GM19043 (cell line): ENCODE results near the gene GMDS.

Experiments
- ATAC-seq: cut with Tn5 transposase; IDR thresholded peaks from one replicate; pipeline ENCODE4 v1.9.1; 2021; ENCODE audit warnings: low read depth; ENCODE audit not compliant: unreplicated experiment

The GMDS gene

GRCh38 chr6:1615853-1616420 lies 629.5 kb downstream of the GMDS start:
- no peak for ATAC-seq

- ATAC-seq: no peak
These were observed 630.1 kb downstream of the GMDS start for GRCh38 chr6:1615151-1615852.

GRCh38 chr6:1614448-1615150 lies 630.8 kb downstream of the GMDS start:
- no peak for ATAC-seq

- ATAC-seq: no peak
These were observed 631.5 kb downstream of the GMDS start for GRCh38 chr6:1613688-1614447.

- ATAC-seq: no peak
These were observed 632.1 kb downstream of the GMDS start for GRCh38 chr6:1613346-1613687.

GRCh38 chr6:1612974-1613306 lies 632.5 kb downstream of the GMDS start:
- no peak for ATAC-seq

GRCh38 chr6:1612299-1612973 lies 633.0 kb downstream of the GMDS start:
- no peak for ATAC-seq

GRCh38 chr6:1611572-1612298 lies 633.7 kb downstream of the GMDS start:
- ATAC-seq: no peak

- ATAC-seq: no peak
These were observed 634.2 kb downstream of the GMDS start for GRCh38 chr6:1611322-1611571.

- no peak for ATAC-seq
These were observed 634.7 kb downstream of the GMDS start for GRCh38 chr6:1610497-1611321.

- peak; percentile 50 for ATAC-seq
These were observed 635.5 kb downstream of the GMDS start, which contains the start of gene FOXC1 for GRCh38 chr6:1609648-1610496. Gene FOXC1, plus strand, starts transcription at chr6:1609915. Its CDS starts 531 bp downstream, at chr6:1610446.

GRCh38 chr6:1609041-1609647 lies 636.3 kb downstream of the GMDS start:
- no peak for ATAC-seq

- no peak for ATAC-seq
These were observed 637.0 kb downstream of the GMDS start for GRCh38 chr6:1608222-1609040.

- no peak for ATAC-seq
These were observed 637.7 kb downstream of the GMDS start for GRCh38 chr6:1607516-1608221.

- no peak for ATAC-seq
These were observed 638.5 kb downstream of the GMDS start for GRCh38 chr6:1606780-1607515.
